H9 (cell line): ENCODE measurements around the gene KMT2C. TPM values are rescaled to one million over a fixed set of nuclear protein-coding genes. Genes with fewer than 3 reads are reported as not detected.

Source experiments
- DNase-seq: peaks from one replicate; pipeline ENCODE4 v3.0.0-alpha.2; 2017
- H2AFZ ChIP-seq: one replicate; pipeline ENCODE4 v1.6.1; 2013; ENCODE audit warnings: mild to moderate bottlenecking, low read length, control low read depth, moderate library complexity
- H2AK5ac ChIP-seq: 2 replicates; pipeline ENCODE4 v1.6.1; 2013; ENCODE audit warnings: low read length, control low read depth, mixed read lengths; ENCODE audit not compliant: insufficient read length
- H2BK120ac ChIP-seq: one replicate; pipeline ENCODE4 v1.6.1; 2013; ENCODE audit warnings: low read depth, mild to moderate bottlenecking, low read length, control low read depth, inconsistent platforms; ENCODE audit not compliant: poor library complexity, severe bottlenecking
- H2BK12ac ChIP-seq: 2 replicates; pipeline ENCODE4 v1.6.1; 2013; ENCODE audit warnings: low read length, control low read depth, mixed read lengths, low read depth; ENCODE audit not compliant: insufficient read length
- H2BK15ac ChIP-seq: 2 replicates; pipeline ENCODE4 v1.6.1; 2013; ENCODE audit warnings: low read depth, low read length, control low read depth
- H2BK20ac ChIP-seq: one replicate; pipeline ENCODE4 v1.6.1; 2013; ENCODE audit warnings: low read depth, mild to moderate bottlenecking, low read length, control low read depth, inconsistent platforms; ENCODE audit not compliant: poor library complexity, severe bottlenecking
- H2BK5ac ChIP-seq: 2 replicates; pipeline ENCODE4 v1.6.1; 2013; ENCODE audit warnings: low read length, control low read depth, mixed read lengths; ENCODE audit not compliant: insufficient read length
- H3K14ac ChIP-seq: 2 replicates; pipeline ENCODE4 v1.6.1; 2013; ENCODE audit warnings: low read length, control low read depth; ENCODE audit not compliant: insufficient read depth
- H3K18ac ChIP-seq: 2 replicates; pipeline ENCODE4 v1.6.1; 2013; ENCODE audit warnings: low read depth, mild to moderate bottlenecking, mixed read lengths, low read length, control low read depth; ENCODE audit not compliant: insufficient read length
- H3K23ac ChIP-seq: 2 replicates; pipeline ENCODE4 v1.6.1; 2013; ENCODE audit warnings: low read length, control low read depth, mixed read lengths, low read depth; ENCODE audit not compliant: insufficient read length
- H3K23me2 ChIP-seq: 2 replicates; pipeline ENCODE4 v1.6.1; 2013; ENCODE audit warnings: low read depth, mild to moderate bottlenecking, mixed read lengths, low read length, control low read depth; ENCODE audit not compliant: insufficient read length, poor library complexity, severe bottlenecking
- H3K27ac ChIP-seq: 2 replicates; pipeline ENCODE4 v1.5.1; 2013; ENCODE audit warnings: low read length, control low read depth, mixed read lengths, low read depth; ENCODE audit not compliant: insufficient read length
- H3K27me3 ChIP-seq: 2 replicates; pipeline ENCODE4 v1.6.1; 2013; ENCODE audit warnings: low read length, control low read depth, inconsistent platforms; ENCODE audit not compliant: insufficient read depth
- H3K4ac ChIP-seq: 2 replicates; pipeline ENCODE4 v1.6.1; 2013; ENCODE audit warnings: low read depth, mild to moderate bottlenecking, control low read depth, inconsistent platforms, low read length, moderate library complexity
- H3K4me1 ChIP-seq: 2 replicates; pipeline ENCODE4 v1.6.1; 2013; ENCODE audit warnings: low read length, control low read depth, inconsistent platforms; ENCODE audit not compliant: insufficient read depth
- H3K4me2 ChIP-seq: 2 replicates; pipeline ENCODE4 v1.6.1; 2013; ENCODE audit warnings: low read length, control low read depth, mixed read lengths; ENCODE audit not compliant: insufficient read length, insufficient read depth
- H3K56ac ChIP-seq: 2 replicates; pipeline ENCODE4 v1.6.1; 2013; ENCODE audit warnings: low read depth, mild to moderate bottlenecking, mixed read lengths, low read length, control low read depth; ENCODE audit not compliant: insufficient read length
- H3K79me1 ChIP-seq: 2 replicates; pipeline ENCODE4 v1.6.1; 2013; ENCODE audit warnings: low read depth, mild to moderate bottlenecking, moderate library complexity, low read length, control low read depth, inconsistent platforms; ENCODE audit not compliant: insufficient read depth, poor library complexity, severe bottlenecking
- H3K79me2 ChIP-seq: 2 replicates; pipeline ENCODE4 v1.6.1; 2013; ENCODE audit warnings: low read length, control low read depth, inconsistent platforms; ENCODE audit not compliant: insufficient read depth
- H3K9ac ChIP-seq: 2 replicates; pipeline ENCODE4 v1.6.1; 2013; ENCODE audit warnings: low read length, control low read depth, mixed read lengths; ENCODE audit not compliant: insufficient read length; ENCODE audit errors: extremely low read depth
- H3K9me3 ChIP-seq: one replicate; pipeline ENCODE4 v1.6.1; 2013; ENCODE audit warnings: low read depth, low read length, inconsistent platforms; ENCODE audit not compliant: control insufficient read depth
- H3T11ph ChIP-seq: one replicate; pipeline ENCODE4 v1.6.1; 2013; ENCODE audit warnings: mild to moderate bottlenecking, low read length, control low read depth, inconsistent platforms
- H4K20me1 ChIP-seq: one replicate; pipeline ENCODE4 v1.6.1; 2013; ENCODE audit not compliant: control insufficient read depth, insufficient read length, insufficient read depth
- H4K5ac ChIP-seq: 2 replicates; pipeline ENCODE4 v1.6.1; 2013; ENCODE audit warnings: low read depth, mild to moderate bottlenecking, mixed read lengths, low read length, control low read depth; ENCODE audit not compliant: insufficient read length
- H4K8ac ChIP-seq: replicated peaks from 2 replicates; pipeline ENCODE4 v1.6.1; 2013; ENCODE audit warnings: low read length, control low read depth, mixed read lengths, low read depth; ENCODE audit not compliant: insufficient read length
- H4K91ac ChIP-seq: 2 replicates; pipeline ENCODE4 v1.6.1; 2013; ENCODE audit warnings: low read depth, mild to moderate bottlenecking, moderate library complexity, mixed read lengths, low read length, control low read depth; ENCODE audit not compliant: insufficient read length
- H3K27ac Mint-ChIP-seq, 3 experiments: 2 replicates in 2 of 3; 3 replicates in 1 of 3; pipeline ENCODE4 v1.8.0; 2020 to 2021; ENCODE audit warnings: mixed read lengths in 3 of 3, mild to moderate bottlenecking in 1 of 3, moderate library complexity in 1 of 3
- H3K27me3 Mint-ChIP-seq: 2 replicates; pipeline ENCODE4 v1.8.0; 2021; ENCODE audit warnings: low read depth, mild to moderate bottlenecking, moderate library complexity, mixed read lengths
- H3K36me3 Mint-ChIP-seq, 3 experiments: 2 replicates in 2 of 3; 3 replicates in 1 of 3; pipeline ENCODE4 v1.8.0; 2020 to 2021; ENCODE audit warnings: low read depth in 3 of 3, mixed read lengths in 3 of 3; ENCODE audit not compliant: insufficient read depth in 1 of 3
- H3K4me1 Mint-ChIP-seq, 2 experiments: 2 replicates each; pipeline ENCODE4 v1.8.0; 2020; ENCODE audit warnings: mixed read lengths in 2 of 2
- H3K4me3 Mint-ChIP-seq, 2 experiments: 2 replicates in 1 of 2; 3 replicates in 1 of 2; pipeline ENCODE4 v1.8.0; 2020 to 2021; ENCODE audit warnings: mild to moderate bottlenecking in 2 of 2, mixed read lengths in 2 of 2, moderate library complexity in 1 of 2
- H3K9me3 Mint-ChIP-seq, 2 experiments: 2 replicates in 1 of 2; 3 replicates in 1 of 2; pipeline ENCODE4 v1.8.0; 2020; ENCODE audit warnings: mild to moderate bottlenecking in 2 of 2, mixed read lengths in 2 of 2, moderate library complexity in 1 of 2
- WGBS: extraction: QIAGEN DNeasy Blood & Tissue Kit; methylation state at CpG from one replicate; pipeline ENCODE4 v1.1.7; 2013; ENCODE audit warnings: missing lambda C conversion rate, low lambda C conversion rate, mixed read lengths; ENCODE audit not compliant: insufficient read length; ENCODE audit errors: extremely low coverage; 5-methylcytosine and 5-hydroxymethylcytosine counted together
- total RNA-seq: library from RNA; stranded (reverse); gene quantifications from 2 replicates; pipeline ENCODE4 v1.2.1, GENCODE V29; 2021
- TF ChIP-seq, protein P1 (sequence below): fragments of 200-600 bp; sonication (generic); conservative IDR thresholded peaks from 3 replicates; pipeline ENCODE4 v1.8.0; 2021; ENCODE audit warnings: antibody characterized with exemption, mild to moderate bottlenecking

The KMT2C gene
- total RNA-seq, 1 experiment from 2014 or later, result 32.2 TPM

DNA sequence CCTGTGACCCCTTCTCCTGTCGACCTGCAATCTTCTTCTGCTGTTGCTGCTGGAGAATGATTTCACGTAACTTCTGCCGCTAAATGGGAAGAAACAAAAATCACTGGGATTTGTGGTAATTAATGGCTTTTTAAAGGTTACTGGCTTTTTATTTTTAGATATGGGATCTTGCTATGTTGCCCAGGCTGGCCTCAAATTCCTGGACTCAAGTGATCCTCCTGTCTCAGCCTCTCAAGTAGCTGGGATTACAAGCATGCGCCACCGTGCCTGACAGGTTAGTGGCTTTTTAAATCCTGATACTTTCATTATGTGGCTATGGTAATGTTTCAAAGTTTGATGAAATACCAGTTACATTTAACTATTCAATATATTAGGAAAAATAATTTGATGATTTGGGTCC, 255.8 kb downstream of the KMT2C start:
- no CpG with 5 or more reads among the region's 5 CpGs for WGBS
- Histone ChIP-seq H3K18ac (no peak overlapping the region), H2BK120ac (no peak overlapping the region), H4K20me1 (no peaks in the 10 kb centered on the region), H3T11ph (no peak overlapping the region), H3K79me2 (no peaks in the 10 kb centered on the region), H3K23me2 (no peaks in the 10 kb centered on the region), H2BK5ac (no peak overlapping the region), H3K9me3 (no peaks in the 10 kb centered on the region), H2BK20ac (no peak overlapping the region), H3K4me1 (no peaks in the 10 kb centered on the region), H2BK12ac (no peak overlapping the region), H3K4ac (no peak overlapping the region), H3K14ac (no peak overlapping the region), H2BK15ac (no peak overlapping the region), H3K27me3 (no peaks in the 10 kb centered on the region), H3K23ac (no peak overlapping the region), H3K9ac (no peak overlapping the region), H2AK5ac (no peak overlapping the region), H4K5ac (no peak overlapping the region), H3K56ac (no peak overlapping the region), H2AFZ (no peak overlapping the region), H3K4me2 (no peak overlapping the region), H4K91ac (no peak overlapping the region), H3K27ac (no peak overlapping the region), H4K8ac (no peak overlapping the region), H3K79me1 (peaks cover 2% of the 10 kb centered on the region)
- Mint-ChIP-seq H3K4me1 (no peaks in the 10 kb centered on the region), H3K27me3 (no peaks in the 10 kb centered on the region), H3K9me3 (no peaks in the 10 kb centered on the region), H3K4me3 (no peak overlapping the region), H3K27ac (no peak overlapping the region), H3K36me3 (peaks cover 27 to 64% (median 51%) of the 10 kb centered on the region in 3 experiments; a peak in 6 of 7 replicates)
- TF ChIP-seq, protein P1, sequence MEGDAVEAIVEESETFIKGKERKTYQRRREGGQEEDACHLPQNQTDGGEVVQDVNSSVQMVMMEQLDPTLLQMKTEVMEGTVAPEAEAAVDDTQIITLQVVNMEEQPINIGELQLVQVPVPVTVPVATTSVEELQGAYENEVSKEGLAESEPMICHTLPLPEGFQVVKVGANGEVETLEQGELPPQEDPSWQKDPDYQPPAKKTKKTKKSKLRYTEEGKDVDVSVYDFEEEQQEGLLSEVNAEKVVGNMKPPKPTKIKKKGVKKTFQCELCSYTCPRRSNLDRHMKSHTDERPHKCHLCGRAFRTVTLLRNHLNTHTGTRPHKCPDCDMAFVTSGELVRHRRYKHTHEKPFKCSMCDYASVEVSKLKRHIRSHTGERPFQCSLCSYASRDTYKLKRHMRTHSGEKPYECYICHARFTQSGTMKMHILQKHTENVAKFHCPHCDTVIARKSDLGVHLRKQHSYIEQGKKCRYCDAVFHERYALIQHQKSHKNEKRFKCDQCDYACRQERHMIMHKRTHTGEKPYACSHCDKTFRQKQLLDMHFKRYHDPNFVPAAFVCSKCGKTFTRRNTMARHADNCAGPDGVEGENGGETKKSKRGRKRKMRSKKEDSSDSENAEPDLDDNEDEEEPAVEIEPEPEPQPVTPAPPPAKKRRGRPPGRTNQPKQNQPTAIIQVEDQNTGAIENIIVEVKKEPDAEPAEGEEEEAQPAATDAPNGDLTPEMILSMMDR, result no peak
- no peak for DNase-seq
